Smooth muscle cell (in vitro differentiated cells): Measurements from ENCODE around the gene PRAC1. TPM values are rescaled to one million over a fixed set of nuclear protein-coding genes. Genes with fewer than 3 reads are reported as not detected.

ENCODE experiments used
- DNase-seq: peaks from one replicate; lab custom pipeline; 2025; ENCODE audit not compliant: unreplicated experiment; lab: John Stamatoyannopoulos, UW
- H2AFZ ChIP-seq: fragments of 200-600 bp; sonication (generic); 2 replicates; pipeline ENCODE4 v1.6.0; 2016; ENCODE audit warnings: antibody characterized with exemption, low read depth, mild to moderate bottlenecking
- H3F3A ChIP-seq: fragments of 200-600 bp; sonication (generic); 2 replicates; pipeline ENCODE4 v1.6.0; 2017; ENCODE audit warnings: antibody characterized with exemption, low read depth
- H3K27ac ChIP-seq: fragments of 200-600 bp; sonication (generic); 2 replicates; pipeline ENCODE4 v1.5.1; 2016; ENCODE audit warnings: low read depth, mild to moderate bottlenecking
- H3K27me3 ChIP-seq: fragments of 200-600 bp; sonication (generic); 2 replicates; pipeline ENCODE4 v1.6.1; 2016; ENCODE audit warnings: low read depth, mild to moderate bottlenecking
- H3K36me3 ChIP-seq: fragments of 200-600 bp; sonication (generic); 2 replicates; pipeline ENCODE4 v1.5.1; 2016; ENCODE audit warnings: low read depth
- H3K4me1 ChIP-seq: fragments of 200-600 bp; sonication (generic); 2 replicates; pipeline ENCODE4 v1.5.1; 2016; ENCODE audit warnings: low read depth
- H3K4me2 ChIP-seq: fragments of 200-600 bp; sonication (generic); 2 replicates; pipeline ENCODE4 v1.6.0; 2016; ENCODE audit warnings: mild to moderate bottlenecking
- H3K4me3 ChIP-seq: fragments of 200-600 bp; sonication (generic); 2 replicates; pipeline ENCODE4 v1.5.1; 2016; ENCODE audit warnings: mild to moderate bottlenecking
- H3K79me2 ChIP-seq: fragments of 200-600 bp; sonication (generic); 2 replicates; pipeline ENCODE4 v1.6.0; 2016; ENCODE audit warnings: low read depth, mild to moderate bottlenecking
- H3K9ac ChIP-seq: fragments of 200-600 bp; sonication (generic); 2 replicates; pipeline ENCODE4 v1.6.0; 2016; ENCODE audit warnings: low read depth
- H3K9me3 ChIP-seq: fragments of 200-600 bp; sonication (generic); replicated peaks from 2 replicates; pipeline ENCODE4 v1.5.1; 2016; ENCODE audit warnings: low read depth
- H4K20me1 ChIP-seq: fragments of 200-600 bp; sonication (generic); 2 replicates; pipeline ENCODE4 v1.6.0; 2016; ENCODE audit warnings: low read depth
- WGBS: methylation state at CpG from one replicate; pipeline ENCODE4 v1.1.7; 2016; ENCODE audit warnings: low lambda C conversion rate; 5-methylcytosine and 5-hydroxymethylcytosine counted together
- polyA plus RNA-seq: library from polyadenylated mRNA; unstranded; fragments of >200 nt; fragmentation: Nextera tagmentation; extraction: Ambion mirVana; gene quantifications from 2 replicates; pipeline ENCODE4 v1.2.1, GENCODE V29; 2016
- total RNA-seq: library from RNA; depleted of rRNA; stranded (reverse); fragments of >200 nt; gene quantifications from 2 replicates; pipeline ENCODE4 v1.2.3, GENCODE V29; 2014
- TF ChIP-seq, protein P1 (sequence below): fragments of 200-600 bp; sonication (generic); IDR thresholded peaks from 2 replicates; pipeline ENCODE4 v1.5.1; 2017; ENCODE audit warnings: borderline replicate concordance, mild to moderate bottlenecking, antibody characterized with exemption; ENCODE audit not compliant: insufficient read depth, poor library complexity, severe bottlenecking

Gene PRAC1
- total and polyA plus RNA-seq, 2 experiments from 2014 or later = 6.5 TPM; not detected in 1

DNA sequence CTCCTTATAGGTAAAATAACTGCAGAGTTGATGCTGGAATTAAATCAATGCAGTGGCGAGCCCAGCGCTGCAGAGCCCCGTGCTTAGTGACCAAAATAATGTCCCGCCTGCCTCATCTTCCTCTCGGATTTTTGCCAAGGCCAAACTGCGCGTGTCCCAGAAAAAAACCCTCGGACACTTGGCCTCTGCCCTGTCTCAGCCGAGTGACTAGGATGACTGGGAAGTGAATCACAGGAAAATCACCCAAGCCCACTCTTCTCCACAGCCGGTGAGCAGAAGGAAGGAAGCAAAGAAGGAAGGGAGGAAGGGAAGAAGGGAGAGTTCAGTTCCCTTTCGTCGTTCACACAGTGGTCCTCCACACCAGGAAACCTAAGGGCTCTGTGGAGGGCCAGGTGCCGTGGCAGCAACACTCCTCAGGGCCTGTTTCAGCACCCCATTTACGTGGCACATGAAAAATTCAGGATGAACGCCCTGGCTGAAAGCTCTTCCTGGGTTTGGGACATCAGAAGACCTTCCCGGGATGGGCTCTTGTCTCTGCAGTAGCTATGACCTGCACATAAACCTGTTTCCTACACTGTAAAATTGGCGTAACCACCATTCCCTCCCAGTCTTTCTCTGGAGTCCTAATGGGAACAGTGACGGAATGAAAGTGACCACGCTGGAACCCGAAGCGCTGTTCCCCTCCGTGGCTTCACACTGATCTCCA, 31.6 kb upstream of the PRAC1 start:
- no peaks in the 10 kb centered on the region for H3K79me2 ChIP-seq
- TF ChIP-seq, protein P1, sequence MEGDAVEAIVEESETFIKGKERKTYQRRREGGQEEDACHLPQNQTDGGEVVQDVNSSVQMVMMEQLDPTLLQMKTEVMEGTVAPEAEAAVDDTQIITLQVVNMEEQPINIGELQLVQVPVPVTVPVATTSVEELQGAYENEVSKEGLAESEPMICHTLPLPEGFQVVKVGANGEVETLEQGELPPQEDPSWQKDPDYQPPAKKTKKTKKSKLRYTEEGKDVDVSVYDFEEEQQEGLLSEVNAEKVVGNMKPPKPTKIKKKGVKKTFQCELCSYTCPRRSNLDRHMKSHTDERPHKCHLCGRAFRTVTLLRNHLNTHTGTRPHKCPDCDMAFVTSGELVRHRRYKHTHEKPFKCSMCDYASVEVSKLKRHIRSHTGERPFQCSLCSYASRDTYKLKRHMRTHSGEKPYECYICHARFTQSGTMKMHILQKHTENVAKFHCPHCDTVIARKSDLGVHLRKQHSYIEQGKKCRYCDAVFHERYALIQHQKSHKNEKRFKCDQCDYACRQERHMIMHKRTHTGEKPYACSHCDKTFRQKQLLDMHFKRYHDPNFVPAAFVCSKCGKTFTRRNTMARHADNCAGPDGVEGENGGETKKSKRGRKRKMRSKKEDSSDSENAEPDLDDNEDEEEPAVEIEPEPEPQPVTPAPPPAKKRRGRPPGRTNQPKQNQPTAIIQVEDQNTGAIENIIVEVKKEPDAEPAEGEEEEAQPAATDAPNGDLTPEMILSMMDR = no peak
- no peaks in the 10 kb centered on the region for H3K36me3 ChIP-seq
- H3K27ac ChIP-seq = no peak overlapping the region
- peak overlapping the region; percentile 84 for H3K4me2 ChIP-seq
- H3K9me3 ChIP-seq = no peaks in the 10 kb centered on the region
- peaks cover 95% of the 10 kb centered on the region for H3K27me3 ChIP-seq
- 19% methylated on average over 22 of the region's 22 CpGs for WGBS
- no peak overlapping the region for H3K4me3 ChIP-seq
- DNase-seq = no peak
- no peaks in the 10 kb centered on the region for H4K20me1 ChIP-seq
- H3K4me1 ChIP-seq = peaks cover 8% of the 10 kb centered on the region
- no peaks in the 10 kb centered on the region for H3F3A ChIP-seq
- H2AFZ ChIP-seq = no peak overlapping the region
- no peak overlapping the region for H3K9ac ChIP-seq

DNA sequence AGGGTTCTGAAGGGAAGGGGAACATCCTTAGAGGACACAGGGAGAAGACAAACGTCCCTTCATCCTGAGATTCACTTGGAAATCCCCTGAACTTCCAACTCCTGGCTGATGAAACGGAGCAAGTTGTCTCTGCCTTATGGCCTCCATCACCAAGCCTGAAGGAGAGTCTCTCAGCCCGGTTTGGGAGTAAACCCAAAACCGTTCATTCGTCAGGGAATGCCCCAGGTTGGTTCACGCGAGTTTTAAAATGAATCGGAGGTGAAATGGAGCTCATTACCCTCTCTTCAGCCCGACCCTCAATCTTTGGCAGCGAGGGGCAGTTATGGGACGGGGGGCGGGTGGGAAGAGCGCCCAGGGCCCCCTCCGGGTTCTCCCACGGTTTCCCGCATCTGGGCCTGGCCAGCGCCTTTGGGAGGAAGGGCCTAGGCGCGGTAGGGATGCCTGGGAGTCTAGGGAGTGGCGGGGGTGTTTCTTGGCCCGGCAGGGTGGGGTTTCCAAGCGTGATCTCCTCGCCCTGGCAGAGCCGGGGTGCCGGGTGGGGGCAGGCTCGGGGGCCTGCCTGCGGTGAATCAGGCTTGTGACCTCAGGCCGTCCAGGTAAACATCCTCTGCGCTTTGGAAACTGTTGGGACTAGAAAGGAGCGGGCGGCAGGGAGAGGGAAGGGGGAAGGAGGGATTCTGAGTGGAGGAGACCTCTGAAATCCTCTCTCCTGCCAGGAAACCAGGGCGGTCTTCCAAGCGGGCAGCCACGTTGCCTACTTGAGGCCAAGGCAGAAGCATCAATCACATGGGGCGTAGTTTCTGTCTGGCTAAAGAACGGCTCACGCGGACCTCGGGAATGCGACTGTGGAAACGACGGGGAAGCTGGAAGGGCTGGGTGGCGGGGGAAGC, 30.3 kb upstream of the PRAC1 start:
- Histone ChIP-seq H3K4me2 (peak overlapping the region; percentile 3), H3K9ac (no peak overlapping the region), H3K27me3 (peaks cover 100% of the 10 kb centered on the region), H3K4me1 (peaks cover 8% of the 10 kb centered on the region), H4K20me1 (no peaks in the 10 kb centered on the region), H3F3A (no peaks in the 10 kb centered on the region), H3K27ac (no peak overlapping the region), H3K36me3 (no peaks in the 10 kb centered on the region), H3K4me3 (no peak overlapping the region), H2AFZ (no peak overlapping the region), H3K79me2 (no peaks in the 10 kb centered on the region), H3K9me3 (no peaks in the 10 kb centered on the region)
- no peak for DNase-seq
- 18% methylated on average over 41 of the region's 43 CpGs for WGBS
- TF ChIP-seq, protein P1 = no peak

DNA sequence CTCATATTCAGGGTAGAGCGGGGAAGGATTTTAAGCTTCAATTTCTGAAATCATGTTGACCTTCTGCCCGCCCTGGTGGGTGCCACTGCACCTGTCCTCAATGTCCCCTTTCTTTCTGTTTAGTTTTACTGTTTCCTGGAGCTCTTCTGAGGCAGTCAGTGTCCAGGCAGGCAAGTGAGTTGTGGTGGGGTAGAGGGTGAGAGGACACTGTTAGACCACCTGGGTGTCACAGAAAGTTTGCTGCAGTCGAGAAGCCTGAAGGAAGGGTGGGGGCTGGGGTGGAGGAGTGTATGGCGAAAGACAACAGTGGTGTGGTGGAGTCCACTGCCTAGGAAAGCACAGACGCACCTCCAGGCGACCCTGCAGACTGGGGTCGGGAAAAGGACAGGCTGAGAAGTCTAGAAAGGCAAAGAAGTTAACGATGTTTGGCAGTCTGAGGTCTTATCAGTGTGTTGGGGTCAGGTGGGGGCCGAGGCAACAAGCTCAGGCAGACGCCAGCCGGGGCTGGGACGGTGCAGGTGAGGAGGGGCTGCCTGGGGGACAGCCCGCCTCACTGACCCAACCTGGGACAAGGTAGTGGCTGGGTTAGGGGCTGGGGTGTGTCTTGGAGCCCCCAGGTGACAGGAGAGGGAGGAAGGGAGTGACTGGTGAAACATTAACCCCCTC, 29.5 kb upstream of the PRAC1 start:
- 28% methylated on average over 10 of the region's 13 CpGs for WGBS
- Histone ChIP-seq H3K4me2 (no peak overlapping the region), H3K9ac (no peak overlapping the region), H2AFZ (no peak overlapping the region), H3K27ac (no peak overlapping the region), H3K79me2 (no peaks in the 10 kb centered on the region), H3K4me1 (peaks cover 8% of the 10 kb centered on the region), H3K9me3 (no peaks in the 10 kb centered on the region), H4K20me1 (no peaks in the 10 kb centered on the region), H3K27me3 (peaks cover 100% of the 10 kb centered on the region), H3F3A (no peaks in the 10 kb centered on the region), H3K4me3 (no peak overlapping the region), H3K36me3 (no peaks in the 10 kb centered on the region)
- no peak for DNase-seq
- TF ChIP-seq, protein P1 = no peak
